Measurements from ENCODE around the gene RBMS2.

The RBMS2 gene

DNA sequence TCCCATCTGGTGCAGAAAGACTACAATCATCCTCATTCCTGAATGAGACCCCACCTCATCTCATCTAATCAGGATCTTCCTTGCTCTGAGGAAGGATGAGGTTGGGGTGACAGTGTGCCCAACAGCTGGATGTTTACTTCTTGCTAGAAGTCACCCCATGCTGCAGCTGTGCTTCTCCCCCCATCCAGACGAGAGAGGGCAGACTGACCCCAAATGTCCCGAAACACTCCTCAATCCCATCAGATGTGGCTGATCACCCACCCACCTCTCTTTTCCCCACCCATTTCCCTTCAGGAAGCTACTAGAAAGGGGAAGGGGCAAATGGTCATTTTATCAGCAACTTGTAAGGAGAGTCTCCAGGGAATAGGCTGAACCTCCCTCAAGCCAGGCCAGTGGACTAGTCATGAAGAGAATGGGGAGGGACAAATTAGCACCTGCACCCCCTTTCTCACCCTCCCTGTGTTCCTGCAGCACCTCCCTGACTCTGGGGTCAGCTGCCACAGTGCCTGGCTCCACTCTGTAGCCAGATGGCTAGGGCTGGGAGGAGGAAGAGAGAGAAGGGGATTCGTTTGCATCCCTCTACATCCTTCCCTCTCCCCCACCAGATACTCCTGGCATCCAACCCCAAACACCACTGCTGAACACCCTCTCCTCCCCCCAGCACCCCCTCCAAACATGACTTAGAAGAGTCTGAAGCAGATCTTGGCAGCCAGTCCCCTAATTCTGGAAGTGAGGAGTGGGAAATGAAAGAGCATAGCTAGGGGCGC is 111.3 kb downstream of the RBMS2 start:
- FAIRE-seq: no peak

DNA sequence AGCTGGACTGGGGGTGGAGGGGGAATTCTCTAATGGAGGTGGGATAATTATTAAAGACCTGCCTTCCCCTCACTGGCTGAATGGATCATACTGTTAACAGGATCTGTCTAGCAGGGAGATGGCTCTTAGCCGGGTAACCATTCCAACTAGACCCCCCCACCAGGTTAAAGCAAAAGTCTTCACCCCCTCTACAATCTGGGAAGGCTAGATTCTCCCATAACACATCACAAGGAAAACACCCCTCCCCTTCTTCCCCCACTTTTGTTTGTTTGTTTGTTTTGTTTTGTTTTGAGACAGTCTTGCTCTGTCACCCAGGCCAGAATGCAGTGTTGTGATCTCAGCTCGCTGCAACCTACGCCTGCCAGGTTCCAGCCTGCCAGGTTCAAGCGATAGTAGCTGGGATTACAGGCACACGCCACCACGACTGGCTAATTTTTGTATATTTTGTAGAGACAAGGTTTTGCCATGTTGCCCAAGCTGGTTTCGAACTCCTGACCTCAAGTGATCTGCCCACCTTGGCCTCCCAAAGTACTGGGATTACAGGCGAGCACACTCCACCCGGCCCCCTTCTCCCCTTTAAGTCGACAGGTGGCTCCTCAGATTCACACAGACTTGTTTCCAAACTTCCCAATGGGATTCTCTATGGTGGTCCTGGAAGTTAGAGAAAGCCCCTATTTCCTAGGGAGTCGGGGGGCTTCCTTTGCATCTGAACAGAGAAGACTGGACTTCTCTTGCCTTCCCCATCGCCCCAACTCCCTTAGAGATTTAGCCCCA is 112.0 kb downstream of the RBMS2 start:
- no peak for FAIRE-seq

DNA sequence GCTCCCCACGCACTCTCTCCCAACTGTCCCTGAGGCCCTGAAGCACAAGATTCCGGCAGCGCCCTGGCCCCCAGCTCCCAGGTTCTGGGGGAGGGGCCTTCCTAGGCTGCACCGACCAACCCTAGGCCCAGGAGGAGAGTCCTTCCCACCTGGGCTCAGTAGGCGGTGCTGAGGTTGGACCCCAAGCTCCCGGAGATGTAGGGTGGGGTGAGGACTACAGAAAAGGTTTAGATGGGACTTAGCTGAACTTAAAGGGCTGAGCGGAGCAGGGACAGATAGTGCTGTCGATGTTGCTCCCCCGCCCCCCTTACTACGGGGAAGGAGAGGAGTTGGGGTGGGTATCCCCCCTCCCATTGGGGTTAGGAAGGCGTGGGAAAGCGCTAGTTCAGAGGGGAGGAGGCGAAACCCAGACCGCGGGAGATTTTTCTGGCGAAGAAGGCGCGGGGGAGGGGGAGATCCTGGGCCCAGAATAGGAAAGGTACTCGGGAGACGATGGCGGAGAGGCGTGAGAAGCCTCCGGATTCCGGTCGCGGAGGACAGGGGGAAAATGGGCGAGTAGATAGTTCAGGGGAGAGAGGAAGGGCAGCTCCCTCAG is 112.7 kb downstream of the RBMS2 start:
- no peak for FAIRE-seq

DNA sequence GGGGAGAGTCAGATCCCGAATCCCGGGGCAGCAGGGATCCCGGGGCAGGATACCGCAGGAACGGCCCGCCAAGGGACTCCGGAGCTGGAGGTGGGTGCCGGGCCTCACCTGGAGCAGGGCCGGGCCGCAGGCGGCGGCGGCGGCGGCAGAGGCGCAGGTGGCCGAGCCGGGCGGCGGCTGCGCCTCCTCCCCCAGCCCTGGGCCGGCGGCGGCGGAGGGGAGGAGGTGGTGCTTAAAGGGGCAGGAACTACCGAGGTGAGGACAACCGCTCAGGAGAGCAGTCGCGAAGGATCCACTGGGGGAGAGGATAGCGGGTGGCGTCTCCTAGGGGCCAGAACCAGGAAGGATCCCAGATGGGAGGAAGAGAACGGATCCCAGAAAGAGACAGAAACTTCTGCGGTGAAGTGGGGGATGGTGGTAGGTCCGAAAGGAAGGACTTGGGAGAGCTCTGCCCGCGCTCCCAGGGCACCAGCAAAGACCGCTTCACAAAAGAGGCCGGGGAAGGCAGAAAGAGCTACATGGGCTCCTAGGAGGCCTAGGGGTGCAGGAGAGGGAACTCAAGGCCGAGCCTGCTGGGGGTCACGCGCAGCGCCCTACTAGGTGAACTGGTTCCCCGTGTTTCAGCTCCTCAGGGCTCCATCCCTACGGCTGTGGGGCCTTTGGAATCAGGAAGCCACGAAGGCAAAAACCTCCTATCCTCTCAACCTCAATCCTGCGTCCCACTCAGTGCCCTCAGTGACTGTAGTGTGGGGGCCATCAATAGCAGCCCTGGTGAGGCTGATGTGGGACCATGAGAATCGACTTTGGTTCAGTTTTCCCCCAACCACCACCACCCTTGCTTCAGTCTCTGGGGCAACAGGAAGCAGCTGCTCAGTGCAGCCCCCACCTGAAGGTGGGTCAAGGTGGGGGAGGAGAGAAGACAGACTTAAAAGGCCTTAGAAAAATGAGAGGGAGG is 113.5 kb downstream of the RBMS2 start:
- no peak for FAIRE-seq

DNA sequence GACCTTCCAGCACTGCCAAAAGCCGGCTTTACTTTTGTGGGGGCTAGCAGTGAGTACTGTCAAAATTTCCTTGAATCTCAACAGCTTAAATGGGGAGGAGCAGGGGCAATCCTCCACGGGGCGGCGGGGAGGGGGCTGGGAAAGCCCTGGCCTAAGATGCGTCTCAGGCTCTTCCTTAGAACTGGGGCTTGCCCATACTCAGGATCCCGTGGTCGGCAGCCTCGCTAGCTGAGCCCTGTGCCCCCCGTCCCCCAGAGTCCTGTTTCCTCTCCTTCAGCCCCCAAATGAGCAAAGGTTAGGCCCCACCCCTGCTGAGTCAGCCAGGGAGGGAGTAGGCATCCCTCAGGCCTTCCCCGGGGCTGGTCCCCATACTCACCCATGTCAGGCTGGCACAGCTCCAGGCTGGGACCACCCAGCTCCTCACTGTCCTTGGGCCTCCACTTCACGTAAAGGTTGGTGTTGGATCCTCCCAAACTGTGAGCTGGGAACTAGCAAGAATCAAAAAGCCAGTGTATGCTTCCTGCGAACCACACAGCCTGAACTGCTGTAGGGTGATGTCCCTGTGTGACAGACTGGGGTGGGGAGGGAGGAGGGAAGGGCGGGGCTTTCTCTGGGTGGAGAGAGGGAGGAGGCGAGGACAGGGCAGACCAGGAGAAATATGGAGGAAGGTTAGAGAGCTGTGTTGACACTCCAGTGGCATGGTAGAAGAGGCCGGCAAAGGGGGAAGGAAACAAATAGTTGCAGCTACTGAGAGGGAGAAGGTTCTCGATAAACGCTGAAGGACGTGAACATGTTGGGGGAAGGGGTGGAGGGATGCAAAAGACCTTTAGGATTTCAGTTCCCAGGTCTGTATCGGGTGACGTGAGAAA is 114.4 kb downstream of the RBMS2 start:
- FAIRE-seq: no peak

DNA sequence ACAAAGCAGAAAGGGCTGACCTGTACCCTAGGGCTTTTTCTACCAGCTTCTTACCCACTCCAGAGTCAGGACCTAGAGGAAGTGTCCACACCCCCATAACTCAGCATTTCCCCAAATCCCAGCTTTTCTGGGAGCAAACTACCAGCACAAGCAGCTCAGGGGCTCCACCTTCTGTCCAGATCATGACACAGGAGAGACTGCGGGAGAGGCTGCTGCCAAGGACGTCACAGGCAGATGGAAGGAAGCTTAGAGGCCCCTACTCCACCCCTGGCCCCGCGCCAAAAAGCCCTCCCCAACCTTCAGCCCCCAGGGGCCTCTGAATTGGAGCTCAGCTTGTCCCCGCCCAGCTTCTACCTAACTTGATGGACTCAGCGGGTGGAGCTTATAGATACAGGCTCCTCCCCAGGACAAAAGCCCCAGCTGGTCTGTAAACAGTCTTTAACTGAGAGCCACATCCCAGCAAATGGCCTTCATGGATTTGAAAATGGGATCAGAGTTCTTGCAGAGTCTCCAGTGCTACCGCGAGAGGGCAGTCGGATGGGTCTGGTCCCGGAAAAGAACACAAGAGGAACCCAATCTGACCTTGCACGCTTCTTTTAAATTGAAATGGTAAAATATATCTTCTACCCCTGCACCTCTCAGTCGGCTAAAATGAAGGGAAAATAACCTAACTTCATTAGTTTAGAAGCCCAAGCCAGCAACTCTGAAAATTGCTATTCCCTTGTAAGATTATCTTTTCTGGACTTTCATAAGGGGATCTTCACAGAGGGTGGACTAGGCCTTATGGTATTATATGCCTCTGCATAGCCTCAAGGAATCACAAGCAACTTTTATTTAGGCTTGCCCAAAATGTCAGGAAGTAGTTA is 115.3 kb downstream of the RBMS2 start:
- peak; percentile 58 for FAIRE-seq

DNA sequence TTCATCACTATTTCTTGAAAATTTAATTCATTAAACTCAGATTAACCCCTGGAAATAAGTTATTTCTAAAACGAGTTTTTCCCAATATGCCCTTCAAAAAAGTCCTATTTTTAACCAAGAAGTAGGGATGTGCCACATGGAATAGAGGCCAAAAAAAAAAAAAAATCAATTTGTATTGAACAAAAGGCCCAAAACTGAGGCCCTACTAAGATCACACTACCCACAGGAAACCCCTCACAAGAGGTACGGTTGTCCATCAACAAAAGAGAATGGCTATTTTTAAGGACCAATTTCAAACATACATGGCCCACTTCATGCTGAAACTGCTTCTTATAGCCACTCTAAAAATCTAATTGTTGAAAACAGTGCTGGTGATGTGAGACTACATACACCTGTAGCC is 116.0 kb downstream of the RBMS2 start:
- FAIRE-seq: no peak

DNA sequence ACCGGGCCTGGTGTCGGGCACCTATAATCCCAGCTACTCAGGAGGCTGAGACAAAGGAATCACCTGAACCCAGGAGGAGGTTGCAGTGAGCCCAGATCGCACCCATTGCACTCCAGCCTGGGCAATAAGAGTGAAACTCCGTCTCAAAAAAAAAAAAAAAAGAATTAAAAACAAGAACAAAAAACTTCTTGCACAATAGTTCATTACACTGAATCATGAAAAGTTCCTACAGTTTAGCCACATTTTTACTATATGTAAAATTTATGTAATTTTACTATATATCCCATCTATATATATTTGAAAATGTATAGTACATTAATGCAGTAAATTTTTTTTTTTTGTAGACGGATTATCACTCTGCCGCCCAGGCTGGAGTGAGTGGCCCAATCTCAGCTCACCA is 119.6 kb downstream of the RBMS2 start:
- no peak for FAIRE-seq

DNA sequence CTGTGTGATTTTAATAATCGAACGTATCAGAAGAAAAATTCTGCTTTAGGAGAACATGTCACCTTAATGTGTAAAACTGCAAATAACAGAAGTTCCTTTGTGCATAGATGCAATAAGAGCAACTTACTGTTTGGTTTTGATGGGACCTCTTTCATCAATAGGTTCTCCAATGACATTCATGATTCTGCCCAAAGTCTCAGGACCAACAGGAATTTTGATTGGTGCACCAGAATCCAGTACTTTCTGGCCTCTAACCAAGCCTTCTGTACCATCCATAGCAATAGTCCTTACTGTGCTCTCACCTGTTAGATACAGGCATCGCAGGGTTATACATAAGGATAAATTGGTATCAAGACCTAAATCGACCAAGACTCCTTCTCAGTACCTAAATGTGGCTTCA is 123.0 kb downstream of the RBMS2 start:
- no peak for FAIRE-seq

DNA sequence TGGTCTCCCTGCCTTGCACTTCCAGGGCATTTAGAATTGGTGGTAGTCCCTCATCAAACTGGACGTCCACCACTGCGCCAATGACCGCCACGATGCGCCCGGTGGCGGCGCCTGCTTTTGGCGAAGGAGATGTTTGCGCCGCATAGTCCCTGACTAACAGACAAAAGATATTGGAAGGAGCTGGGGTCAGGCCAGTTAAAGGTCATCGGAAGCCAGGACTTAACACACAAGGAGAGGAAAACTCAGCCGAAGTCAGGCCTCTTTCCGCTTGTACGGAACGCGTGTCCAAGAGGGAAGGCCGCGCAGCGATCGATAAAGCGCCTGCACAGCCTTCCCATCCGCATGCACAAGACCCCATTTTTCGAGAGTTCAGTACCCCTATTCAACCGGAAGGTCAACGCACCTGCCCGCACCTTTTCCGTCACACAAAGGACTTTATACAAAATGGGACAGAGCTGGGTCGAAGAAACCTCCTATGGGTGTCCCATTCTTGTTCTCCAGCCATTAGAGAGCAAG is 123.6 kb downstream of the RBMS2 start:
- no peak for FAIRE-seq

Measured in colon (tissue), 2 donors.